Endodermal cell (in vitro differentiated cells): ENCODE measurements around the gene FBLN2. TPM values are rescaled to one million over a fixed set of nuclear protein-coding genes. Genes with fewer than 3 reads are reported as not detected.

Experiments used
- DNase-seq: peaks from one replicate; pipeline ENCODE4 v3.0.0-alpha.2; 2017
- H3K27ac ChIP-seq: 2 replicates; pipeline ENCODE4 v1.5.1; 2013; ENCODE audit warnings: mild to moderate bottlenecking, low read depth, low read length, moderate library complexity
- H3K27me3 ChIP-seq: 2 replicates; pipeline ENCODE4 v1.6.1; 2013; ENCODE audit warnings: mild to moderate bottlenecking, low read length, moderate library complexity; ENCODE audit not compliant: insufficient read depth, control insufficient read depth, poor library complexity, severe bottlenecking
- H3K36me3 ChIP-seq: 2 replicates; pipeline ENCODE4 v1.7.0; 2013; ENCODE audit warnings: mild to moderate bottlenecking, low read length, moderate library complexity; ENCODE audit not compliant: control insufficient read depth, insufficient read depth
- H3K4me1 ChIP-seq: one replicate; pipeline ENCODE4 v1.7.0; 2013; ENCODE audit warnings: low read length; ENCODE audit not compliant: control insufficient read depth, insufficient read depth
- H3K4me3 ChIP-seq: 2 replicates; pipeline ENCODE4 v1.5.1; 2013; ENCODE audit warnings: mild to moderate bottlenecking, low read length, moderate library complexity
- H3K9ac ChIP-seq: 2 replicates; pipeline ENCODE4 v1.6.1; 2013; ENCODE audit warnings: mild to moderate bottlenecking, low read length, moderate library complexity; ENCODE audit not compliant: poor library complexity, severe bottlenecking; ENCODE audit errors: extremely low read depth
- H3K9me3 ChIP-seq: 2 replicates; pipeline ENCODE4 v1.6.1; 2013; ENCODE audit warnings: mild to moderate bottlenecking, low read length, moderate library complexity; ENCODE audit not compliant: control insufficient read depth
- H3K27ac Mint-ChIP-seq: 2 replicates; pipeline ENCODE4 v1.8.0; 2020; ENCODE audit warnings: mixed read lengths
- H3K27me3 Mint-ChIP-seq: 2 replicates; pipeline ENCODE4 v1.8.0; 2021; ENCODE audit warnings: mild to moderate bottlenecking, mixed read lengths; ENCODE audit not compliant: insufficient read depth
- H3K36me3 Mint-ChIP-seq: 2 replicates; pipeline ENCODE4 v1.8.0; 2020; ENCODE audit warnings: low read depth, mixed read lengths
- H3K4me1 Mint-ChIP-seq: 2 replicates; pipeline ENCODE4 v1.8.0; 2020; ENCODE audit warnings: mixed read lengths
- H3K4me3 Mint-ChIP-seq: 2 replicates; pipeline ENCODE4 v1.8.0; 2020; ENCODE audit warnings: mild to moderate bottlenecking, moderate library complexity, mixed read lengths
- H3K9me3 Mint-ChIP-seq: 2 replicates; pipeline ENCODE4 v1.8.0; 2020; ENCODE audit warnings: mild to moderate bottlenecking, mixed read lengths
- WGBS, 2 experiments: methylation state at CpG; one replicate each; pipeline versions ENCODE4 v1.1.5 to v1.1.7; 2013; ENCODE audit warnings: missing lambda C conversion rate in 2 of 2, mixed read lengths in 1 of 2; ENCODE audit not compliant: insufficient coverage in 1 of 2, insufficient read length in 1 of 2; 5-methylcytosine and 5-hydroxymethylcytosine counted together
- total RNA-seq, 2 donors: library from RNA; stranded (reverse); fragmentation: NEBNext Ultra II Directional in 1 of 2; extraction: Animal tissue kit (Norgen Biotek cat#: 25700) in 1 of 2; gene quantifications; 2 replicates in 1 of 2; 3 replicates in 1 of 2; pipeline ENCODE4 v1.2.1, GENCODE V29; 2021
- TF ChIP-seq, protein P1 (sequence below): fragments of 200-600 bp; sonication (generic); conservative IDR thresholded peaks from 2 replicates; pipeline ENCODE4 v1.5.0; 2021; ENCODE audit warnings: antibody characterized with exemption, mild to moderate bottlenecking

Gene FBLN2
- total RNA-seq, 2 donors from 2014 or later, result 86.1 to 136 TPM

DNA sequence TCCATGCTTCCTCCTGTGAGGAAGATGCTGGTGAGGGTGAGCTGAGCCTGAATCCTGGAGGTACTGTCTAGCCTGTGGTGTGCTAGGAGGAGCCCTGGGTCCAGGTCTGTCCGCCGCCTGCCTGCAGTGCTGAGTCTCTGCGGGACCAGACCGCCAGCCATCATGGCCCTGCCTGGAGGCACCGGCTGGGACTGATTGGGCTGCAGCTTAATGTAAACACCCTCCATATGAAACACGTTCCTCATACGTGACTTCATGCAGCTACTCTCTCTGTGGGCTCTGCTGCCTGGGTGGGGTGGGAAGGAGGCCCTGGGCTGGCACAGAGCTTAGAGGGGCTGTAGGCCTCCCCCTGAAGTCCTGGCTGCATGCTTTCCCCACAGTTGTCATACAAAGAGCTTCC, 67.4 kb downstream of the FBLN2 start:
- WGBS, 2 experiments, result 87 to 91% methylated on average over 6 to 7 of the region's 7 CpGs
- no peaks in the 10 kb centered on the region for H3K9me3 ChIP-seq
- H3K27me3 ChIP-seq, result no peaks in the 10 kb centered on the region
- no peaks in the 10 kb centered on the region for H3K27me3 Mint-ChIP-seq
- no peaks in the 10 kb centered on the region for H3K4me1 Mint-ChIP-seq
- no peaks in the 10 kb centered on the region for H3K4me1 ChIP-seq
- H3K4me3 ChIP-seq, result no peak overlapping the region
- no peaks in the 10 kb centered on the region for H3K36me3 ChIP-seq
- peaks cover 7% of the 10 kb centered on the region for H3K9me3 Mint-ChIP-seq
- no peak overlapping the region for H3K9ac ChIP-seq
- peaks cover 47% of the 10 kb centered on the region for H3K36me3 Mint-ChIP-seq
- H3K27ac ChIP-seq, result no peak overlapping the region
- no peak overlapping the region for H3K27ac Mint-ChIP-seq
- TF ChIP-seq, protein P1, sequence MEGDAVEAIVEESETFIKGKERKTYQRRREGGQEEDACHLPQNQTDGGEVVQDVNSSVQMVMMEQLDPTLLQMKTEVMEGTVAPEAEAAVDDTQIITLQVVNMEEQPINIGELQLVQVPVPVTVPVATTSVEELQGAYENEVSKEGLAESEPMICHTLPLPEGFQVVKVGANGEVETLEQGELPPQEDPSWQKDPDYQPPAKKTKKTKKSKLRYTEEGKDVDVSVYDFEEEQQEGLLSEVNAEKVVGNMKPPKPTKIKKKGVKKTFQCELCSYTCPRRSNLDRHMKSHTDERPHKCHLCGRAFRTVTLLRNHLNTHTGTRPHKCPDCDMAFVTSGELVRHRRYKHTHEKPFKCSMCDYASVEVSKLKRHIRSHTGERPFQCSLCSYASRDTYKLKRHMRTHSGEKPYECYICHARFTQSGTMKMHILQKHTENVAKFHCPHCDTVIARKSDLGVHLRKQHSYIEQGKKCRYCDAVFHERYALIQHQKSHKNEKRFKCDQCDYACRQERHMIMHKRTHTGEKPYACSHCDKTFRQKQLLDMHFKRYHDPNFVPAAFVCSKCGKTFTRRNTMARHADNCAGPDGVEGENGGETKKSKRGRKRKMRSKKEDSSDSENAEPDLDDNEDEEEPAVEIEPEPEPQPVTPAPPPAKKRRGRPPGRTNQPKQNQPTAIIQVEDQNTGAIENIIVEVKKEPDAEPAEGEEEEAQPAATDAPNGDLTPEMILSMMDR, result no peak
- no peak for DNase-seq
- H3K4me3 Mint-ChIP-seq, result no peak overlapping the region

DNA sequence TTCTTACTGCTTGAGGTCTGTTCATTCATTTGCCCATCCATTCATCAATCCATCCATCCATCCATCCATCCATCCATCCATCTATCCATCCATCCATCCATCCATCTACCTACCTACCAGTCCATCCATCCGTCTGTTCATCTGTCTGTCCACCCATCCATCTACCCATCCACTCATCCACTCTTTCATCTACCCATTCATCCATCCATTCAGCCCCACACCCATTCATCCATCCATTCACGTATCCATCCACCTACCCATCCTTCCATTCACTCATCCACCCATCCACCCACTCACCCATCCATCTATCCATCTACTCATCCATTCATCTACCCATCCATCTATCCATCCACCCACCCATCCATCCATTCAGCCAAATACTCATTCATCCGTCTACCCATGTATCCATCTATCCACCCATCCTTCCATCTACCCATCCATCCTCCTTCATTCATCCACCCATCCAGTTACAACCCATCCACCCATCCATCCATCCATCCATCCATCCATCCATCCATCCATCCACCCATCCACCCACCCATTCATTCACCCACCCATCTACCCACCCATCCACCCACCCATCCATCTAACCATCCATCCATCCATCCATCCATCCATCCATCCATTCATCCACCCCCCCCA, 68.3 kb downstream of the FBLN2 start:
- Histone ChIP-seq H3K4me1 (no peaks in the 10 kb centered on the region), H3K36me3 (no peaks in the 10 kb centered on the region), H3K27ac (no peak overlapping the region), H3K4me3 (no peak overlapping the region), H3K27me3 (no peaks in the 10 kb centered on the region), H3K9me3 (no peaks in the 10 kb centered on the region), H3K9ac (no peak overlapping the region)
- Mint-ChIP-seq H3K27ac (no peak overlapping the region), H3K4me1 (no peaks in the 10 kb centered on the region), H3K9me3 (peaks cover 7% of the 10 kb centered on the region), H3K27me3 (no peaks in the 10 kb centered on the region), H3K36me3 (peaks cover 46% of the 10 kb centered on the region), H3K4me3 (no peak overlapping the region)
- TF ChIP-seq, protein P1, result no peak
- 91 to 97% methylated on average over 3 of the region's 3 CpGs for WGBS, 2 experiments
- no peak for DNase-seq

GRCh38 chr3:13617981-13618380, 69.1 kb downstream of the FBLN2 start:
- Mint-ChIP-seq H3K4me3 (no peak overlapping the region), H3K36me3 (peaks cover 42% of the 10 kb centered on the region), H3K27me3 (no peaks in the 10 kb centered on the region), H3K9me3 (peaks cover 1% of the 10 kb centered on the region), H3K4me1 (no peaks in the 10 kb centered on the region), H3K27ac (no peak overlapping the region)
- no peaks in the 10 kb centered on the region for H3K27me3 ChIP-seq
- no peak overlapping the region for H3K4me3 ChIP-seq
- 95 to 100% methylated on average over 7 to 10 of the region's 10 CpGs for WGBS, 2 experiments
- TF ChIP-seq, protein P1, result no peak
- no peak overlapping the region for H3K27ac ChIP-seq
- no peaks in the 10 kb centered on the region for H3K9me3 ChIP-seq
- no peak overlapping the region for H3K9ac ChIP-seq
- no peaks in the 10 kb centered on the region for H3K4me1 ChIP-seq
- DNase-seq, result no peak
- no peaks in the 10 kb centered on the region for H3K36me3 ChIP-seq
